Psoas muscle (tissue), 8 donors: ENCODE data around the gene COL5A1. TPM values are rescaled to one million over a fixed set of nuclear protein-coding genes. Genes with fewer than 3 reads are reported as not detected.

Experiments used
- ATAC-seq, 4 donors: fragments of 200-7000 bp; cut with Tn5 transposase; one replicate each; pipeline ENCODE4 v1.9.1; 2020; ENCODE audit warnings: moderate library complexity in 3 of 4, mild to moderate bottlenecking in 2 of 4
- DNase-seq, 2 donors: peaks; one replicate each; pipeline ENCODE4 v3.0.0-alpha.2; 2020
- H3K27ac ChIP-seq: fragments of 200-600 bp; one replicate; pipeline ENCODE4 v1.8.0; 2022
- H3K27me3 ChIP-seq, 3 donors: fragments of 200-600 bp in 1 of 3; one replicate each; pipeline versions ENCODE4 v1.6.1 to v1.8.0; 2013 to 2022; ENCODE audit warnings: low read length in 2 of 3, mild to moderate bottlenecking in 2 of 3, moderate library complexity in 1 of 3; ENCODE audit not compliant: insufficient read depth in 3 of 3
- H3K36me3 ChIP-seq, 2 donors: fragments of 200-600 bp in 1 of 2; one replicate each; pipeline versions ENCODE4 v1.6.1 to v1.8.0; 2013 to 2022; ENCODE audit warnings: low read depth in 1 of 2, mild to moderate bottlenecking in 1 of 2, moderate library complexity in 1 of 2; ENCODE audit not compliant: insufficient read depth in 1 of 2
- H3K4me1 ChIP-seq: fragments of 200-600 bp; one replicate; pipeline ENCODE4 v1.8.0; 2022
- H3K4me3 ChIP-seq: fragments of 200-600 bp; one replicate; pipeline ENCODE4 v1.8.0; 2022; ENCODE audit warnings: mild to moderate bottlenecking
- H3K9me3 ChIP-seq: fragments of 200-600 bp; one replicate; pipeline ENCODE4 v1.8.0; 2022
- CTCF ChIP-seq: fragments of 200-600 bp; IDR thresholded peaks from one replicate; pipeline ENCODE4 v1.8.0; 2022; ENCODE audit warnings: antibody characterized with exemption
- WGBS, 3 donors: extraction: QIAGEN DNeasy Blood & Tissue Kit; methylation state at CpG; one replicate each; pipeline versions ENCODE4 v1.1.6 to v1.1.7; 2013; 5-methylcytosine and 5-hydroxymethylcytosine counted together
- intact Hi-C, 2 donors: fragments of 100-400 bp; cut with DNase I; formaldehyde crosslinking; loops; one replicate each; pipeline versions ENCODE4 v1.11.0 to v1.14.2; 2022
- polyA plus RNA-seq, 3 donors: library from polyadenylated mRNA; stranded (reverse); fragments of 200-250 nt; gene quantifications; one replicate each; pipeline ENCODE4 v1.2.3, GENCODE V29; 2013
- total RNA-seq, 4 donors: library from RNA; stranded (reverse); fragmentation: NEBNext Ultra II Directional in 2 of 4; extraction: Animal tissue kit (Norgen Biotek cat#: 25700) in 2 of 4; gene quantifications; one replicate each; pipeline versions ENCODE4 v1.2.1 to v1.2.4, GENCODE V29; 2021 to 2023
- donor health status: healthy with polysubstance abuse.
- donor health status: DM: no; HTN: no; CAD: no; lungs with moderate emphysema.
- donor health status: Bipolar disorder and iron deficiency.
- donor health status: healthy.
- donor health status: DM: yes; HTN: yes; CAD: no.
- donor health status: DM: no; HTN: no; CAD: no.
- donor health status: DM: no; HTN: no; CAD: no.
- donor health status: DM: yes; HTN: yes; CAD: no.

COL5A1 gene
- total and polyA plus RNA-seq, 7 donors, result 1.7 to 11.3 (median 3.4) TPM

GRCh38 chr9:134760750-134761420 is 119.3 kb downstream of the COL5A1 start:
- H3K4me3 ChIP-seq, result no peak overlapping the region
- no peaks in the 10 kb centered on the region for H3K9me3 ChIP-seq
- WGBS, 3 donors, result 93 to 96% (median 94%) methylated on average over 18 of the region's 18 CpGs
- H3K27ac ChIP-seq, result no peak overlapping the region
- TF ChIP-seq CTCF, result no peak
- intact Hi-C loops, result no loop called here
- H3K27me3 ChIP-seq, result peaks cover 0 to 24% (median 3%) of the 10 kb centered on the region in 3 donors
- no peaks in the 10 kb centered on the region for H3K36me3 ChIP-seq
- no peak for ATAC-seq
- no peaks in the 10 kb centered on the region for H3K4me1 ChIP-seq
- no peak for DNase-seq

GRCh38 chr9:134764473-134765269 is 123.1 kb downstream of the COL5A1 start:
- Histone ChIP-seq H3K9me3 (no peaks in the 10 kb centered on the region), H3K27ac (no peak overlapping the region), H3K4me3 (no peak overlapping the region), H3K4me1 (no peaks in the 10 kb centered on the region), H3K36me3 (no peaks in the 10 kb centered on the region), H3K27me3 (no peaks in the 10 kb centered on the region)
- no peak for TF ChIP-seq CTCF
- no peak for DNase-seq
- ATAC-seq, result no peak
- 90 to 93% (median 93%) methylated on average over 21 of the region's 21 CpGs for WGBS, 3 donors
- intact Hi-C loops, result no loop called here

GRCh38 chr9:134765785-134766184 is 124.2 kb downstream of the COL5A1 start:
- Histone ChIP-seq H3K27ac (no peak overlapping the region), H3K4me3 (no peak overlapping the region), H3K4me1 (no peaks in the 10 kb centered on the region), H3K36me3 (no peaks in the 10 kb centered on the region), H3K27me3 (no peaks in the 10 kb centered on the region), H3K9me3 (no peaks in the 10 kb centered on the region)
- intact Hi-C loops, result no loop called here
- 71 to 75% (median 73%) methylated on average over 15 of the region's 15 CpGs for WGBS, 3 donors
- no peak for TF ChIP-seq CTCF
- DNase-seq, result no peak
- ATAC-seq, result peak in 1 of 4 donors; percentile 27

GRCh38 chr9:134766587-134766986 is 125.0 kb downstream of the COL5A1 start:
- TF ChIP-seq CTCF, result no peak
- peaks cover 0 to 6% (median 0%) of the 10 kb centered on the region in 3 donors for H3K27me3 ChIP-seq
- no peaks in the 10 kb centered on the region for H3K9me3 ChIP-seq
- WGBS, 3 donors, result 74 to 85% (median 75%) methylated on average over 8 of the region's 8 CpGs
- H3K4me1 ChIP-seq, result no peaks in the 10 kb centered on the region
- no peaks in the 10 kb centered on the region for H3K36me3 ChIP-seq
- intact Hi-C loops, result no loop called here
- ATAC-seq (no peak), DNase-seq (no peak)
- H3K4me3 ChIP-seq, result no peak overlapping the region
- H3K27ac ChIP-seq, result no peak overlapping the region
